MCF 10A (cell line): ENCODE results near the gene DENND2A. TPM values are rescaled to one million over a fixed set of nuclear protein-coding genes. Genes with fewer than 3 reads are reported as not detected.
A peak's percentile ranks its signal among the peaks of the same experiment; 100 is the strongest.

ENCODE experiments used
- BruUV-seq: library from RNA; stranded (reverse); fragments of 400-500 nt; replicated peaks from 2 replicates; lab custom pipeline; 2021; lab: Mats Ljungman, UMichigan
- CTCF ChIA-PET: fragments of 300-600 bp; sonication (Branson Sonifier 250); formaldehyde crosslinking; extraction: SDS; loops from one replicate; lab custom pipeline; 2021; ENCODE audit warnings: antibody characterized with exemption, inconsistent platforms; lab: Yijun Ruan, JAX
- POLR2A ChIA-PET: fragments of 300-600, 350-650 bp; sonication (Branson Sonifier 250); formaldehyde crosslinking; extraction: SDS; loops from one replicate; lab custom pipeline; 2020; ENCODE audit warnings: antibody characterized with exemption, inconsistent platforms; lab: Yijun Ruan, JAX
- DNase-seq: peaks from one replicate; pipeline ENCODE4 v3.0.0-alpha.2; 2018; ENCODE audit not compliant: unreplicated experiment
- H3K27ac Mint-ChIP-seq: one replicate; pipeline ENCODE4 v1.8.0; 2022; ENCODE audit warnings: mild to moderate bottlenecking, low read depth, mixed read lengths; ENCODE audit not compliant: unreplicated experiment
- H3K27me3 Mint-ChIP-seq: one replicate; pipeline ENCODE4 v1.8.0; 2022; ENCODE audit warnings: mixed read lengths; ENCODE audit not compliant: insufficient read depth, unreplicated experiment
- H3K36me3 Mint-ChIP-seq: one replicate; pipeline ENCODE4 v1.8.0; 2022; ENCODE audit warnings: mild to moderate bottlenecking, moderate library complexity, mixed read lengths; ENCODE audit not compliant: insufficient read depth, unreplicated experiment
- H3K4me1 Mint-ChIP-seq: one replicate; pipeline ENCODE4 v1.8.0; 2022; ENCODE audit warnings: mixed read lengths; ENCODE audit not compliant: insufficient read depth, unreplicated experiment
- H3K4me3 Mint-ChIP-seq: one replicate; pipeline ENCODE4 v1.8.0; 2022; ENCODE audit warnings: mild to moderate bottlenecking, moderate library complexity, mixed read lengths; ENCODE audit not compliant: unreplicated experiment
- H3K9me3 Mint-ChIP-seq: one replicate; pipeline ENCODE4 v1.8.0; 2022; ENCODE audit warnings: mixed read lengths; ENCODE audit not compliant: unreplicated experiment
- CTCF ChIP-seq: fragments of 200-600 bp; IDR thresholded peaks from one replicate; pipeline ENCODE4 v1.8.0; 2022; ENCODE audit warnings: antibody characterized with exemption, mild to moderate bottlenecking; ENCODE audit not compliant: unreplicated experiment
- intact Hi-C: fragments of 100-400 bp; cut with micrococcal nuclease; formaldehyde crosslinking; loops from 2 replicates; pipeline ENCODE4 v1.14.1; 2022
- total RNA-seq: library from RNA; stranded (reverse); gene quantifications from 2 replicates; pipeline ENCODE4 v1.2.3, GENCODE V29; 2022

DENND2A gene
- total RNA-seq, 1 experiment from 2014 or later = 0.26 TPM

- intact Hi-C loops = no loop called here
- H3K9me3 Mint-ChIP-seq = no peaks in the 10 kb centered on the region
- H3K4me1 Mint-ChIP-seq = peaks cover 14% of the 10 kb centered on the region
- ChIA-PET POLR2A (interaction anchor here (0.6 to 4.1 kb wide), 3 partner anchors 22 to 1000 kb away, joined by 3 to 15 read pairs (median 3); partner anchors contain the start of gene NDUFB2), CTCF (interaction anchor here (0.5 to 2.9 kb wide), 10 partner anchors 10 to 340 kb away, joined by 3 to 9 read pairs (median 4); partner anchors contain the start of gene MRPS33)
- no peaks in the 10 kb centered on the region for H3K27me3 Mint-ChIP-seq
- BruUV-seq = no TSS peak
- no peak overlapping the region for H3K27ac Mint-ChIP-seq
- no peak for DNase-seq
- H3K36me3 Mint-ChIP-seq = peaks cover 36% of the 10 kb centered on the region
- no peak for TF ChIP-seq CTCF
- peak overlapping the region; percentile 87 for H3K4me3 Mint-ChIP-seq
Measured at GRCh38 chr7:140674356-140674800, 33.8 kb upstream of the DENND2A start.

- H3K27me3 Mint-ChIP-seq = no peaks in the 10 kb centered on the region
- intact Hi-C loops = no loop called here
- no peak for DNase-seq
Measured at GRCh38 chr7:140673774-140674155, 33.2 kb upstream of the DENND2A start.

GRCh38 chr7:140673063-140673773 is 32.6 kb upstream of the DENND2A start:
- H3K36me3 Mint-ChIP-seq = peaks cover 25% of the 10 kb centered on the region
- ChIA-PET POLR2A (interaction anchor here (0.6 to 4.1 kb wide), 9 partner anchors 8 to 342 kb away, joined by 3 to 15 read pairs (median 4); partner anchors contain the start of genes MRPS33 and NDUFB2), CTCF (interaction anchor here (0.6 to 0.8 kb wide), 5 partner anchors 9 to 1045 kb away, joined by 3 read pairs; partner anchors contain the start of gene MRPS33)
- no peaks in the 10 kb centered on the region for H3K9me3 Mint-ChIP-seq
- DNase-seq = peak; percentile 56
- TF ChIP-seq CTCF = no peak
- no peaks in the 10 kb centered on the region for H3K27me3 Mint-ChIP-seq
- intact Hi-C loops = no loop called here
- peak overlapping the region; percentile 87 for H3K4me3 Mint-ChIP-seq
- H3K4me1 Mint-ChIP-seq = peaks cover 14% of the 10 kb centered on the region
- BruUV-seq = no TSS peak
- H3K27ac Mint-ChIP-seq = peak overlapping the region; percentile 79

More at GRCh38 chr7:140673774-140674155, 33.2 kb upstream of the DENND2A start:
- CTCF ChIA-PET = interaction anchor here (0.6 to 2.1 kb wide), 5 partner anchors 9 to 345 kb away, joined by 3 to 6 read pairs (median 4); partner anchors contain the start of gene MRPS33
- Mint-ChIP-seq H3K4me3 (peak overlapping the region; percentile 87), H3K36me3 (peaks cover 30% of the 10 kb centered on the region), H3K9me3 (no peaks in the 10 kb centered on the region), H3K27ac (peak overlapping the region; percentile 79), H3K4me1 (peaks cover 14% of the 10 kb centered on the region)
- BruUV-seq = TSS peak; percentile 37
- POLR2A ChIA-PET = interaction anchor here (0.7 to 4.1 kb wide), 5 partner anchors 10 to 341 kb away, joined by 3 to 15 read pairs (median 4); partner anchors contain the start of genes MRPS33 and NDUFB2
- no peak for TF ChIP-seq CTCF
